DND-41 (cell line): ENCODE results near the gene RAG1.

Experiments used
- ATAC-seq: fragments of 200-7000 bp; cut with Tn5 transposase; 3 replicates; pipeline ENCODE4 v1.9.1; 2021; ENCODE audit warnings: low read depth; ENCODE audit not compliant: insufficient read depth
- DNase-seq: peaks from one replicate; pipeline ENCODE4 v3.0.0-alpha.2; 2020
- H2AFZ ChIP-seq: 2 replicates; pipeline ENCODE4 v1.6.0; 2012; ENCODE audit warnings: low read depth, low read length
- H3K27ac ChIP-seq: 2 replicates; pipeline ENCODE4 v1.5.1; 2012; ENCODE audit warnings: low read length, inconsistent platforms
- H3K27me3 ChIP-seq: fragments of 200-600 bp; sonication (generic); 2 replicates; pipeline ENCODE4 v1.6.0; 2012; ENCODE audit warnings: low read length, mild to moderate bottlenecking, inconsistent platforms; ENCODE audit not compliant: insufficient read depth, poor library complexity
- H3K36me3 ChIP-seq: 2 replicates; pipeline ENCODE4 v1.5.1; 2012; ENCODE audit warnings: low read length, inconsistent platforms; ENCODE audit not compliant: insufficient read depth
- H3K4me1 ChIP-seq: 2 replicates; pipeline ENCODE4 v1.5.1; 2012; ENCODE audit warnings: mild to moderate bottlenecking, low read length; ENCODE audit not compliant: insufficient read depth
- H3K4me2 ChIP-seq: 2 replicates; pipeline ENCODE4 v1.6.0; 2012; ENCODE audit warnings: mild to moderate bottlenecking, moderate library complexity, low read length, inconsistent platforms; ENCODE audit not compliant: insufficient read depth
- H3K4me3 ChIP-seq, 2 experiments: fragments of 200-600 bp in 1 of 2; shearing (Covaris generic) in 1 of 2; 2 replicates each; pipeline ENCODE4 v1.5.1; 2012 to 2016; ENCODE audit warnings: inconsistent platforms in 2 of 2, low read length in 2 of 2, mild to moderate bottlenecking in 2 of 2, low read depth in 1 of 2, moderate library complexity in 1 of 2
- H3K79me2 ChIP-seq: 2 replicates; pipeline ENCODE4 v1.6.0; 2012; ENCODE audit warnings: low read length, inconsistent platforms; ENCODE audit not compliant: insufficient read depth
- H3K9ac ChIP-seq: 2 replicates; pipeline ENCODE4 v1.6.0; 2012; ENCODE audit warnings: low read depth, mild to moderate bottlenecking, inconsistent platforms, low read length, moderate library complexity
- H3K9me3 ChIP-seq: 2 replicates; pipeline ENCODE4 v1.5.1; 2012; ENCODE audit warnings: low read length, moderate library complexity, mild to moderate bottlenecking, inconsistent platforms; ENCODE audit not compliant: insufficient read depth, severe bottlenecking
- H4K20me1 ChIP-seq: 2 replicates; pipeline ENCODE4 v1.6.0; 2012; ENCODE audit warnings: low read length; ENCODE audit not compliant: insufficient read depth
- CTCF ChIP-seq: IDR thresholded peaks from 2 replicates; pipeline ENCODE4 v1.5.1; 2012; ENCODE audit warnings: borderline replicate concordance, low read length, moderate library complexity, mild to moderate bottlenecking; ENCODE audit not compliant: poor library complexity, severe bottlenecking; ENCODE audit errors: extremely low read depth
- EZH2 ChIP-seq: IDR thresholded peaks from 3 replicates; pipeline ENCODE4 v1.6.1; 2012; ENCODE audit warnings: borderline replicate concordance, low read depth, mild to moderate bottlenecking, moderate library complexity, low read length, inconsistent platforms; ENCODE audit not compliant: severe bottlenecking

RAG1 gene

GRCh38 chr11:36598051-36598450 is 30.2 kb downstream of the RAG1 start, which contains the start of gene RAG2:
TSS of gene RAG2 (minus strand) at chr11:36598236. CDS start at chr11:36594168, 4,068 bp downstream.
- ATAC-seq (peak; percentile 82), DNase-seq (peak; percentile 75)
- peak within 1 kb of the TSS; percentile 92 for H3K27ac ChIP-seq
- H3K79me2 ChIP-seq, result peaks cover 93% of the 10 kb centered on the region
- peak within 1 kb of the TSS; percentile 9; the same call in 1 of the 2 replicates for H2AFZ ChIP-seq
- peaks cover 49% of the 10 kb centered on the region for H3K36me3 ChIP-seq
- H4K20me1 ChIP-seq, result no peaks in the 10 kb centered on the region
- H3K4me3 ChIP-seq, result peak within 1 kb of the TSS; percentile 60 to 72
- H3K4me2 ChIP-seq, result peak within 1 kb of the TSS; percentile 88
- TF ChIP-seq EZH2, result no peak
- no peak for TF ChIP-seq CTCF
- no peaks in the 10 kb centered on the region for H3K27me3 ChIP-seq
- peaks cover 8% of the 10 kb centered on the region for H3K9me3 ChIP-seq
- H3K9ac ChIP-seq, result peak within 1 kb of the TSS; percentile 81
- peaks cover 88% of the 10 kb centered on the region for H3K4me1 ChIP-seq

- H3K27me3 ChIP-seq, result no peaks in the 10 kb centered on the region
- TF ChIP-seq EZH2 (no peak), CTCF (no peak)
Observed at GRCh38 chr11:36600180-36600579, 32.4 kb downstream of the RAG1 start.

DNA sequence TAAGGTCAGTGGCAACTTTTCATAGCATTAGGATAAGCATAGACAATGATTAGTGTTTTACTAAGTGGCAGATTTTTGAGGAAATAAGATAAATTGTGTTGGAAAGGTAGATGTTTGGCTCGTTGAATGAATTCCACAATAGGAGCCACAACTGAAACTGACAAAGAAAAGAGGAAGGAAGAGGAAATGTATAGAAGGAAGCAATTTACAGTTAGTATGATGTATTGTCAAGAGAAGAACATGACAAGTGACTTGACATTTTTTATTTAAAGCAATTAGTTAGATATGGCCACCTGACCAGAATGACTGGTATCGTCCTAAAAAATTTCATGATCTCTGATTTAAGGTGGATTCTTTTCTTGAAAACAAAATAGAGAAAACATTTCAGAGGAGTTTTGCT is 33.3 kb downstream of the RAG1 start:
- Histone ChIP-seq H3K4me1 (peaks cover 88% of the 10 kb centered on the region), H3K4me3 (no peak overlapping the region), H3K27ac (peak overlapping the region; percentile 92), H3K9me3 (no peaks in the 10 kb centered on the region), H4K20me1 (no peaks in the 10 kb centered on the region), H3K9ac (peak overlapping the region; percentile 81), H3K79me2 (peaks cover 80% of the 10 kb centered on the region), H2AFZ (peak overlapping the region; percentile 8; the same call in 1 of the 2 replicates), H3K27me3 (no peaks in the 10 kb centered on the region), H3K36me3 (peaks cover 18% of the 10 kb centered on the region), H3K4me2 (peak overlapping the region; percentile 48)
- ATAC-seq (no peak), DNase-seq (no peak)
- TF ChIP-seq CTCF (no peak), EZH2 (no peak)

More at GRCh38 chr11:36600180-36600579, 32.4 kb downstream of the RAG1 start:
- peak overlapping the region; percentile 88 for H3K4me2 ChIP-seq
- DNase-seq (no peak), ATAC-seq (no peak)
- peaks cover 4% of the 10 kb centered on the region for H3K9me3 ChIP-seq
- no peak overlapping the region for H3K4me3 ChIP-seq
- H3K9ac ChIP-seq, result peak overlapping the region; percentile 81
- H3K4me1 ChIP-seq, result peaks cover 88% of the 10 kb centered on the region
- H2AFZ ChIP-seq, result no peak overlapping the region
- peaks cover 90% of the 10 kb centered on the region for H3K79me2 ChIP-seq
- peak overlapping the region; percentile 92 for H3K27ac ChIP-seq
- H3K36me3 ChIP-seq, result peaks cover 28% of the 10 kb centered on the region
- no peaks in the 10 kb centered on the region for H4K20me1 ChIP-seq
